ENCODE measurements around the gene SLC25A21.

SLC25A21 gene

DNA sequence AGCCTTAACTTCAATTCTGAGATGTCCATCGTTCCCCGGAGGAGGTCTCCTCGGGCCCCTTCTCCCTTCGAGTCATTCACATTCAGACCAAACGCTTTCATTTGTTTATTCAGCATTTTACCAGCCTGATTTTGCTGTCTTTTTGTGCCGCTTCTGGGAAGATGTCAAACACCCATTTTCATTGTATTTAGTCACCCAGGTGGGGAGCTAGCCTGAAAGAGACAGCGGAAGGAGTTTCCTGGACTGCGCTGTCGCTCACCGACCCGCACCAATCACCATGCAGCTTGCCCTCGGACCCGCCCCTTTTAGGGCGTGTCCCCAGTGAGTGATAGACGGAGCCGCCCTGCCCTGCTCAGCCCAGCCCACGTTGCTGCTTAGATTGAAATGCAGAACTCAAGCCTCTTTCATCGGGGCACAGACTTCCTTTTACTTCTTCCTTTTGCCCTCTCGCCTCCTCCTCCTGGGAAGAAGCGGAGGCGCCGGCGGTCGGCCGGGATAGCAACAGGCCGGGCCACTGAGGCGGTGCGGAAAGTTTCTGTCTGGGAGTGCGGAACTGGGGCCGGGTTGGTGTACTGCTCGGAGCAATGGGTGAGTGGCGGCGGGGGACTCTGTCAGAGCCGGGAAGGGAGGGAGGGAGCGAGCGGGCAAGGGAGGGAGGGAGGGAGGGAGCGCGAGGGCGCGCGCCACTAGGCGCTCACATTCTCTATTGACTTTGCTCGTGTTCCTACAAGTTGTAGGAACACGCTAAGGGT is 510.7 kb downstream of the SLC25A21 start, which contains the start of gene PAX9:
Gene PAX9 (plus strand): TSS at position 355 of the 752 bp plus-strand sequence. CDS start 230 bp downstream, at position 585.
- DNase-seq (ENCODE audit: low spot score): no peak

DNA sequence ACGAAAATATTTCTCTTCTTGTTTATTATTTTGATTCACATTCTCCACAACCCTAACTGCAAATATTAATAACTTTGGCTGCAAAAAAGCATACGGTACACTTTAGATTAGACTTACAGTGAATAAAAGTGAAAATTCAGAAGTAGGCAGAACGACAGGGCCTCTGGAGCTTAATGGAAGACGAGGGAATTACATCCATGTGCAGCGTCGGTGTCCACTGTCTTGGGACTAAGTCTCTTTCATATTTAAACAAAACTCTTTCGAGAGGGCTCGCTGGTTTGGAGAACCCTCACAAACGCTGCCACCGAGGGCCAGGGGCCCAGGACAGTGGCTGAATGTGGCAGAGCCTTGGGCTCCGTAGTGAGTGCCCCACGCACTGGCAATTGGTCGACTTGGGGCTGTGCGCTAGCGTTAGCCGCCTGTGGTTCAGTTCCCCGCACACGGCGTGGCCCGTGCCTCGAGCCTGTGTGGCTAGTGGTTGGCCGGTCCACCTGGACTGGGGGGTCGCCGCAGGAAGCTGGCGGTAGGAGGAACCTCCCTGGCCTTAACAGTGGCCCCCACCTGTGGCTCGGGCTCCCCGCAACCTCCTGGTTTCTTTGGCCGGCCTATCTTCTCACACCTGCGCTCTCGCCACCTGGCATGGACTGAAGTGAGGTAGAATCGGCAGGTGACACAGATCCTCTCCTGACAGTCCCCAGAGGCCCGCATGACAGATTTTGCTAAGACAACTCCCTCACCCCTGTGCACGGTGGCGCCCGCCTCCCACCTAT is 511.5 kb downstream of the SLC25A21 start:
- no peak for DNase-seq (ENCODE audit: low spot score)

DNA sequence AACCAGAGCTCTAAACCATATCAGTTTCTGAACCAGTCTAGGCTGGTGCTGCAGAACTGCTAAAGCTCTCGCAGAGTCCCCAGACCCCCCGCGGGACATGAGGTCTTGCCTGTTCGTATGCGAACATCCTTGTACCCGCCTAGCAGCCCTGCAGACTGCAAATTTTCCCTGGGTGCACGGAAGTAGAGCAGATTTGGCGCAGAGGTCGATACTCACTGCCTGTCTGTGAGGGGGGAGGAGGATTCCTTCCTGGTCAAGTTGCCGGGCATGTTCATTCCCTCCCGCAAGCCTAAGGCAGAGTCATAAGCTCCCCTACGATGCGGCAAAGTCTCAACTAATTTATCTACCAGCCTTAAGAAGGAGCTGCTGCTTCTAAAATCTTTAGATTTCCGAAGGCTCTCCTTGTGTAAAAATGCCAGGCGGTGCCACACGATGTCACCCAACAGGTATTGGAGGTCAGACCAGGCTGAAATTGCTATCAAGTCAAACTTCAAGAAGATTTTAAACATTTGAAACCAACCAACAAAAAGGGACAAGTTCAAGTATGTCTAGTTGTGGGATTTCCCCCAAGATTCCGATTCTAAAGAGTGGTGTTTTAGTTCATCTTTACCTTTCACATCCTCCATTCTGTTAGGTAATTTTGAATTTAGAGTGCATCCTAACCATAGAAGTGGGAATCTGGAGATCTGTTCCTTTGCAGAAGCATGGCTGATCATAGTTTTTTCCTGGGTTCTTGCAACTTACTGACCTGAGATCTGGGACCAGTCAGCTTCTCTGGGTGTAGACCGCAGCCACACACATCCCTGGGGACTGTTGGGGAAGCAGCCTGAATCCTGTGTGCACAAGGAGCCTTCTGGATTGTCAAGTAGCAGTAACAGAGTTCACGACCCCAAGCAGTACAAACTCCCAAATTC is 512.3 kb downstream of the SLC25A21 start:
- no peak for DNase-seq (ENCODE audit: low spot score)

DNA sequence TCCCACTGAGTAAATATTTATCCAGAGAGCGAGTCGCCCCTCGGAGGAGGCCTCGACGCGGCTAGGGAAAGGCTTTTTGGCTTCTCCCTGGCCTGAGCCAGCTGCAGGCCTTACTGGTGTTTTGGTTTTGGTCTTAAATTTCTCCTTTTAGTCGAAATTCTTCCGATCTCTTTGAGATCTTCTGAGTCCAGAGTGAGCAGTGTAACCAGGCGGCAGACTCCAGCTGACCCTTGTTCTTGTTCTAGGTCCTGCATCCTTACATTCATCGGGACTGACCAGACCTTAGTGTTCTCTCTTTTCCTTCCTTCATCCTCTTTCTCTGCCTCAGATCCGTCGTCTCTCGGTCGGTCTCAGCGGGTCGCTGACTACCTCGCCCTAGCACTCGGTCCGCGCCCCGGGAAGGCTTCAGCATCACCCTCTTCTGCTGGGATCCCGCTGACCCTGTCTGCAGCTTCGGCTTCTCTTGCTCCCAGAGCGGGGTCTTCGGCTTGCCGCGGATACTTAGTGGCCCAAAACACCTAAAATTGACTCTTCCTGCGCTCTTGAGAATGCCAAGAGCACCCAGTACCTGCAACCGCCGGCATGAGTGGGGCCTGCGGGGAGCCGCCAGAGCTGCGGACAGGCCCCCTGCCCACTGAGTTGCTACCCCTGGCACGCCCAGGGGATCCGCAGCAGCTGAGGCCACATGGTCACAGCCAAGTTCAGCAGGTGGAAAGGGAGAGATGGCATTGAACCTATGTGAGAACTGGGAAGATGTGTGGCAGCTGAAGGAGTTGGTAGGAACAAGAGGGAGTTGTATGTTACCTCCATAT is 513.2 kb downstream of the SLC25A21 start:
- no peak for DNase-seq (ENCODE audit: low spot score)

DNA sequence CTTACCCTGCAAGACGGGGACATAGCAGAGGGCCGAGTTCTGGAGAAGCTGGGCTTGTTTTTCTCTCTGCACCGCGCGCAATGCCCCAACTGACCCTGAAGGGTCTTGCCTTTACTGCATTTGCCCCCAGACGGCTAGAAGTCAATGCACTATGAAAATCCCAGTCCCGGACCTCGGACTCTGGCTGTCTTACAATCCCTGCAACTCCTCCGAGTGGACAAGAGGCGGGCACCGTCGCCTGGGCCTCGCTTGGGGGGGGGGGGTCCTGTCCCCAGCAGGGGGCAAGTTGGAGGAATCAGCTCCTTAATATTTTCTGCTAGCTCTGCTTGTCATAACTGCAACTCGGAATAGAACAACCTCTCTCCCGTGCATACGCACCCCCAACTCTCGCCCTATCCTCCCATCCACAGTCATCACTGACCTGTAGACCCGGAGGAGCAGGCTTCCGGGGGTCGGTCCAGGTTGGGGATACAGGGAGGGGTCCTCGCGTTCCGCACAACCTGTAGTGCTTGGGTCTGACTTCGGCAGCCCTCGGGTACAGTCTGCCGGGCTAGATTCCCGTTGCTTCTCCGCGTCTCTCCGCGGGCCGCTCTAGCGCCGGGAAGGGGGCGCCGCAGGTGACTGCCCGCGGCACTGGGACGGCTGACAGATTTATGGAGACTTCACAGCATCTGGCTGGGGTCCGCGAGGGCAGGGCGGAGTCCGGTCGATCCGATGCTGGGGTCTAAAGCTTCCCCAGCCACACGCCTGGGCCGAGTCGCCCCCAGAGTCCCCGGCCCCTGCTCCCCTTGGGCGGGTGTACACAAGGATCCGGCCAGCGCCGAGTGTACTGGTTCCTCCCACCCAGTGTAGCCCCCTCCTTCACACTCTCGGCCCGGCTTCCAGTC is 514.0 kb downstream of the SLC25A21 start:
- no peak for DNase-seq (ENCODE audit: low spot score)

DNA sequence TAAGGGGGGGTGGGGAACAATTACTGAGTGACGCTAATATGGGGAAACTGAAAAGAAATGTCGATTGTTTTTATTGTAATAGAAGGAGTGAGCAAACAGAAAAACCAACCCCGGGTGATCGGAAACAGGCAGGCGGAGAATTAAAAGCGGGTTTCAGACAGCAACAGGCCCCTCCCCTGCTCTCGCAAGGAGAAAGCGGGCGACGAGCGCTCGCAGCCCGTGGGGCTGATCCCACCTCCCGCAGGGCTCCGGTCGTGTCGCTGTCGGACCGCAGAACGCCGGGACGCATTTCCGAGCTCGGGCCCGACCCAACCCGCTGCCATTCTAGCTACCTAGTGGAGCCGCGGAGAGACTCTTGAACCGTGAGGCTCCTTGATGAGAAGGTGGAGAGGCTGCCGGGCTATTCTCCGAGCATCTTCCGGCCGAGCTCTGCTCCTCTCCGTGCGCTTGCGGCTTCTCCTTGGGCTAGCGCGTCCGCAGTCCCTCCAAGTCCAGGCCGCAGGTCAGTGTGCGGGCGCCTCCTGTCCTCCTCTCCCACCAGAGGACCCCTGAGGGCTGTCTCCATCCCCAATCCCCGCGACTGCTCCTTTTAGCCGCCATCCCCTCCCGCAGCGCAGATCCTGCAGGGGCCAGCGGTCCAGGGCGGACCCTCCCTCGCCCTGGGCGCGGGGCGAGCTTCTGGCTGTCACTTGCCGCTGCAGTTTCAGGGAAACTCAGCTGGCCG is 514.8 kb downstream of the SLC25A21 start:
- DNase-seq (ENCODE audit: low spot score): no peak

DNA sequence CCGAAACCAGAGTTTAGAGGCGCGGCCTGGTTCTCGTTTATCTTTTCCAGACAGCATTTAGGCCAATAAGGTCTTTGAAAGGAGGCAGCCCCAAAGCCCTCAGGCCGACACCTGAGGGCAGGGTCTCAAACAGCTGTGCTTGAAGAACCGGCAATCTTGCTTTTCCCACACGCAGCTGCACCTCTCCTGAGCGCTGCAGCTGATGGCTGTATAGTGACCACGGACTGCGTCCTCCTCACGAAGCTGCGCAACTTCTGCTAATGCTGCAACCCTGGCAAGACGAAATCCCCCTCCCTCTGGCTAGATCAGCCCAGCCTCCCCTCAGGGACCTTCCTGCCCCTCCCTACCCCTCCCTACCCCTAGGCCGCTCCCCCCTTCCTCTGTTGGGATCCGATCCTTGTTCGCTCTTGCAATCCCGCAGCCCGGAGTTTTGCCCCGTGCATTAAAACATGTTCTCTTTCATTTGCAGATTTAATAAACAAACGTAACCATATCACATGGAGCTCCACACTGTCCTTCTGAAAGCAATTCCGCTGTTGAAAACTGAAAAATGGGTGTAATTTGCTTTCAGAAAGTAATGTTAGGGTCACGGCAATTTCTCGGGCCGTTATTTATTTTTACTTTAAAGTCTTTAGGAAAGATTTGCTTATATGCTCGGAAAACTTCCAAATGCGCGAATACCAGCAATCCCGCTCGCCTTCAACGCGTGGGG is 515.6 kb downstream of the SLC25A21 start:
- no peak for DNase-seq (ENCODE audit: low spot score)

DNA sequence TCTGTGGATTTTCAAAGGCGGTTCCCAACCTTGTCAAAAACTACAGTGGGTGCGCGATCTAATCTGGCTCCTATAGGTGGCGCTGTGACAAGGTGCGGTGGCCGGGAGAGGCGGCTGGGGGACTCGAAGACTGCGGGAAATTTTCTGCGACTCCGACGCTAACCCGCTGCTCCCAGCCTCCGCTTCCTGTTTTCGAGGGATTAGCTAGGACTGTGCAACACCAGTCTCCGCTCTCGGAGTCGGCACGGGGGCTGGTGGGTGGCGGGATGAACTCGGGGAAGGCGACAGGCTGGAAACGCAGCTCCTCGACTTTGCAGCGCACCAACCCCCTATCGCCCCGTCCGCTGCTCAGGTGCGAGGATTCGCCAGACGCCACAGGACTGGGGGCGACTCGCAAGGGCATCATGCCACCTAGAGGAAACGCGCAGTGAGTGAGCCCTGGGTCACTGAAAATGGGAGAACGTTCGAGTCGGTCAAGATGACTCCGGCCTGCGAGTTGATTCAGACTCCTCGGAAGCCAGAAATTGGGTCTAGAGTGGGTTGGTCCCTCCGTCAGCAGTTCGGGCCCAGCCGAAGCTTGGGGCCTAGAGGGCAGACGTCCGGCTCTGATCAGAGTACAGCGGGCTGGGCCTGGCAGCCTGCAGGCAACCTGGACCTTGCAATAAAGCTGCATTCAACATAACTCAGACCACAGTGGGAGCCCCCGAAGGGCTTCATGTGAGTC is 516.3 kb downstream of the SLC25A21 start:
- DNase-seq (ENCODE audit: low spot score): peak; percentile 15

DNA sequence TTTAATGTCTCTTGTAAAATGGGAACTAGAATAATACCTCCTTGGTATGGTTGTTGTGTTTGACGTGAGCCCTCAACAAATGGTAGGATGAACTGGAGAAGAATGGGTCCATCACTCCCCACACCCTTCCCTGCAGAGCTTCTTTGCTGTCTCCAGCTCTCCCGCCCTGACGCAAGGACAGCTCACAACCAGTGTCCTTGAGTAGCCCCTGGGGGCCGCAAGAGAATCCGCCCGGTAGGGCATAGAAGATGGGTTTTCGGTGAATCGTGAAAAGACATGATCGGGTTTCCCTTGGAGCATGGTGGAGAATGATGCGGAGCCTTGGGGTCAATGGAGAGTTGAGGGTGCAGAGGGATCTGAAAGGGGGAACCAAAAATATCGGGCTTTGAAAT is 516.8 kb downstream of the SLC25A21 start:
- DNase-seq (ENCODE audit: low spot score): no peak

DNA sequence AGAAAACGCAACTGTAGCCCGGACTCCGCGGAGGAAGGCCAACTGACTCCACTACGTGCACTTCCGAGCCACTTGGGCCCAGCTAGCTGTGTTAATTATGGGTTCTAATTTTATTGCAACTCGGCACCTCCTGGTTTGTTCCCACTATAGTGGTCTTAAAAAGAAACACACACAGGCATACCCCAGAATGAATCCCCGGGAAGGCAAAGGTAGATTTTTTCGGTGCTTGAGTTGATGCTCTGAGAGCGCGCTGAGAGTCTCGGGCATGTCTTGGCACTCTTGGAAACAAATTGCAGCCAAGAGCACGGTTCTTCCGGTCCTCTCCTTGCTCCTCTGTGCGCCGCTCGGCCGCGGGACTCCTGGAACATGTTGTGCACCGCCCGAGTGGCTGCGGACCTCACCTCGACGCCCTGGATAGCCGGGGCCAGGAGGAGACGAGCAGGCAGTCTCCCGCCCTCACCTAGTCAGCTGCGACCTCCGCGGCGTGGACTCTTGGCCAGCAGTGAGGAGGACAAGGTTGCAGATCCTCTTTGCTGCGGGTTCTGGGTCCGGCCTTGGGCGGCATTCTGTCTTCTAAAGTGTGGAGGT is 517.5 kb downstream of the SLC25A21 start:
- no peak for DNase-seq (ENCODE audit: low spot score)

DNA sequence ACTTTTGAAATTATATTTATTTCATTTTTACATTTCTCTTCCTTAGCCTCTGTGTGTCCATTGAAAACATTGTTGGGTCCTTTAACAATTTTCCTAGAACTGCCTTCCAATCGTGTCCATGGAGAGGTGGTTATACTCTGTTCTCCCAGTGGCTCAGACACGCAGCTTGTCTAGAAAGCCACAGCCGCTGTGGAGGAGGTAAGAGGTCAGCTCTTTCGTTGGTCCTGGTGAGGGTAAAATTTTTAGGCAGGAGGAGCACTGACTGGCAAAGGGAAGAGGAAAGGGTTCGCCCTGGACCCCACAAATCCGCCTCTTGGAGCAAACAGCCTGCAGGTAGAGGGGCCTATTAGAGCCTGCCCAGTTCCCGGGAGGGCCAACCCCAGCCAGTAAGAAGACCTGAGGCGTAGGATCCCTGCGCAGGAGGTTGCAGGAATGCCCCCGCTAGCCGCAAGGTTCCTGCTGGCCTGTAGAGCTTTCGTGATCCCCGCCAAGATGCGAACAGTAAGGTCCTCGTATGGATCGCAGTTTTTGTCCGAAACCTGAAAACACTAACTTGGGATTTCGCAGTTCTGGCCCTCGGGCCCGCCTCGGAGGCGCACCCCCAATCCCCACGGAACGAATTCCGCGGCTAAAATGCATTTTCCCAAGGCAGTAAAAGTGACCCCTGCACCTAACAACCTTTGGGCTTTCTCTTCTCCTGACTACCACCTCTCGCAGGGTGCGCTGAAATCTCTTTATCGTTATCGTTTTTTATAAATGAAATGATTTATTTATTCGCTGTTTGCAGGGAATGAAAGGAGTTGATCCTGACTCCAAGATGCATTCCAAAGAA is 518.2 kb downstream of the SLC25A21 start:
- no peak for DNase-seq (ENCODE audit: low spot score)

DNA sequence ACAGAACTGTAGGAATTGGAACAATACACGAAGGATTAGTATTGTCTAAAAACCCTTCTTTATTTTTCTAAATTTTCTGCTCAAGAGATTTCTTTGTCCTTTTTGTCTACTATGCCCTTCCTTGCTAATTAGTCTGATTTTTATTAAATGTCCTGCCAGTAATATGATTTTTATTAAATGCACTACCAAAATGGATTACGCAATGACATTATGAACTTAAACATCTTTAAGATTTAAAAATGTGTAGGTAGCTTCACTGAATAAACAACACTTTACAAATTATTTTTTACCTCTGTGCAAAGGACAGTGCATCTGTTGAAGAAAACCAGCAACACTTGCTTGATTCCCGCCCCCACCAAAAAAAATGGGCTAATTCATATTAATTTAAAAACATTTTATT is 519.0 kb downstream of the SLC25A21 start:
- no peak for DNase-seq (ENCODE audit: low spot score)

DNA sequence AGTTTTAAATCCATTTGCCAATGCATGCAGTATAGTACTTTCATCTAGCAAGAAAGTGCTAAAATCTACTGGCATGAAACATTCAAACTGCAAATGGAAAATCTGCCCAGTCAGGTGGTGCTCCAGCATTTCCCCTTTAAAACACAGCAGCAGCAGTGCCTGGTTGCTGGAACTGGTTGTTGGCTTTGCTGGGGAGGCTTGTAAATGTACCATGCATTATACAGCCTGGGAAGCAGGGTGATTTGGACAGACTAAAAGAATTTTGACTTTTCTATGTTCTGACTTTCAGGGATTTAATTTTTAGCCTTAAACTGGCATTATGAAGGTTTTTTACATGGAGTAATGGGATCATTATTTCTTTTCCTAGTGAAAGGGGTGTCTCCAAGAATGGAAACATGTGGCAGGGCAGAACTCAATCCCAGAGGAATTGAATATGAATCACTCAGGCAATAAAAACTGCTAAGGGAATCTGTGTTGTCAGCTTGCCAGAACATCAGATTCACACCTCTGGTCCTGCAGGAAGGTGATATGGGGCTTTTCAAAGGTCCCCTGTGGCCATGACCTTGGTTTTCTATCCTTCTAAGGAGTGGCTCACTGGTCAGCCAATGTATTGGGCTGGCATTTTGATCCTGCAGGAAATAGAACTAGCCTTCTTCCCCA is 519.7 kb downstream of the SLC25A21 start:
- DNase-seq (ENCODE audit: low spot score): no peak

DNA sequence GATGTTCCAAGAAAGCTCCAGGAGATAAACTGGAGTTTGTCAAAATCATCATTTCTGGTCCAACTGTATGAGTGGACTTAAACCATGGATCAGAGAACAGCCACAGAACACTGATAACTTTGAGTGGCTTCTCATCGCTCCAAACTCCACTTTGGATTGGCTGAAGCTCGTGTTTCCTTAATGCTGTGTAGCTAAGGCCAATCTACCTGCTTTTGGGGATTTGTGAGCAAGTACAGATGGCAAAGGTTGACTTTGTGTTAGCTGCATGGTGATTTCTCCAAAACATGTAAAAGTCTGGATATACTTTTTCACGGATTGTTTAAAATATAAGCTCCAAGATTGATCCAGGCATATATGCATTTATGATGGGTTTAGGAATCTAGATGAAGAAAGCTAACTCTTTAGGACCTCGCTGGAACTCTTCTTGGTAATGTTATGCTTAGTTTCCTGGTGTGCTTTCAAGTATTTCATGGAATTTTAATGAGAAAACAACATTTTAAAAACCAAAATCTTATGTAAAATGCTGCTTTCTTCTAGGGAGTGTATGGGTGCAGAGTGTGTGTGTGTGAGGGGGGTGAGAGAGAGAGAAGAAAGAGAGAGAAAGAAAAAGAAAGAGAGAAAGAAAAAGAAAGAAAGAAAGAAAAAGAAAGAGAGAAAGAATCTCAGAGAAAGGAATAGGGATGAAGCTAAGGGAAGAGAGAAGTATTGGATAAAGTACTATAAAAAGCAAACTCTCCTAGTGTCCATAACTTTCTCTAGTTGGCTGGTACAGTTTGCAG is 522.3 kb downstream of the SLC25A21 start:
- DNase-seq (ENCODE audit: low spot score): no peak

DNA sequence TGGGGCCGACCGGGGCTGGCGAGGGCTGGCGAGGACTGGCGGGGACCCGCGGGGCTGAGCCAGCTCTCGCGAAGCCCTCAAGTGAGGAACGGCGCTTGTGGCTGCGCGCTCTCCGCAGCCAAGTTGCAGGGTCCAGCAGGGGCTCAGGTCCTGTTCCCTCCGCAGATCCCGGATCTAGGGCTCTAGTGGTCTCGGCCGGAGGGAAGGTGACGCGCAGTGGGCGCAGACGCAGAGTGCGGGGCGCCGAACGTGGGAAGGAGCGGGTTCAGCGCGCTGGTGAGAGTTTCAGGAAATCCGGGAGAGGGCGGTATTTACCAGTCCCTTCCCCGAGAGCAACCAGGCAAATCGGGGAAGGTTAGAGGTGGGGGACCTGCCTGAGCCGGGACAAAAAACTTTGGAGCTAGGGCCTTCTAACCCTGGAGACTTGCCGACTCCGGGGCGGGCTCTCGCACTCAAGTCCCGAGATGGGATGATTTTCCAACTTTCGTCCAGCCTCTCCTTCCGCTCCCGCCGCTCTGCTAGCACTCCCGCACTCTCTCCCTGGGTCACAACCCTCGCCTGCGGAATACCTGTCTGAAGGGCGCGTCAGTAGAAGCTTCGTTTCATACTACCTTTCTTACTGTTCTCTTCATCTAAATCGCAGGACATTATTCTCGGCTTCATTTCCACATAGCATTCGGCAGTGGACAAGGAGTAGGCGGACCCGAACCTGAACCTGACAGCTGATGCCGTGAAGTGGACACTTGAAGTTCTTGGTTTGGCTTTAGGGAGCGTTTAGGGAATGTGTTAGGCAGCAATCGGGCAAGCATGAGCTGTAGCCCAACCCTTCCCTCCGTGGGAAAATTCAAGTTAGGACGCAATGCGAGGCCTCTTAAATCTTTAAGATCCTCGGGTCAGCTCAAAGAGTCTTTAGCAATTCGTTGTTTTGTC is 524.3 kb downstream of the SLC25A21 start:
- peak; percentile 16 for DNase-seq (ENCODE audit: low spot score)

All from cerebellar cortex (tissue), 1 donor.